Measurements from ENCODE around the gene GP9.

The GP9 gene

DNA sequence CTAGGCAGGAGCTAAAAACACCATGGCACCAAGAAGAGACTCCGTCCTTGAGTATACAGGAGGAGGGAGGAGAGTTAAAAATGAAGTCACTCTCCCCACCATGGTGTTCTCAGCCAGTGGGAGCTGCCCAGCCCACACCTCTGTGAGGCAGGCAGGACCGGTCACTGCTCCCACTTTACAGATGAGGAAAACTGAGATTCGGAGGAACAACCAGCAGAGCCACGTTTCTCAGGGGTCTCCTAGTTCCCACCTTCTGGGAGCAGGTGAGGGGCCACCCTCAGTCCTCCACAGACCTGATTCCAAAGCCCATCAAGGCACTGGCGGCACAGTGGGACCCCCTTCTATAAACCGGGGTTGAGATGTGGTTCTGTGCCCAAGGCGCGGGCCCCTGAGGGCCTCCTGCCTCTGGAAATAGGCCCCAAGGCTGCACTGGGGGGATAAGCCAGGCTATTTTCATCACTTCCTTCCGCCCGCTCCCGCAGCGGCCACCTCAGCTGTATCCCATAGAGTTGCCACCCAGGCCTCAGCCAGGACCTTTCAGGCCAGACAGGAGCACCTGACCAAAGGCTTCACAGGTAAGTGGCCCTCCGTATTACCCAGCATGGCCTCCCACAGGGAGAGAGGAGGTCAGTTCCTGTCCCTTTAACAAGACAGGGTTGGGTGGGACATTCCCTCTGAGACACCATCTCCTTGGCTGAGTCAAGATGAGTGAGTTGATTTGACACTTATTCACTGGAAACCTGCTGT, at the start of gene GP9:
GP9 (plus strand) TSS at position 504 of the 747 bp plus-strand sequence. CDS start 961 bp downstream, outside the sequence.
- DNase-seq = no peak

DNA sequence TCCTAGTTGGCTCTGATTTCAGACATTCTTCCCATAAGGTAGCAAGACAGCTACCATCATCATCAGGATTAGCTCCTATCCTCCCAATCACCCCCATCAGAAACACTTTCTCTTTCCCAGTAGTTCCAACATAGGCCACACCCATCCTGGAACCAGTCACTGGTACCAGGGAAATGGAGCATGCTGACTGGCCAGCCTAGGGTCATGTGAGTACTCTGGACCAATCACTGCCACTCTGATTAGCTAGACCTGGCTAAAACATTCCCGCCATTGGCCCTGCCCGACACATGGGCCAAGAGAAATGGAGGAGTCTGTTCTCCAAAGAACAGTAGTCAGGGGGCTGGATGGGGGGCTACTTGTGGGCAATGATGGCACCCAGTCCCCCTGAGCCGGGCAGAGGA, 47.1 kb upstream of the GP9 start:
- peak; percentile 28 for DNase-seq

DNA sequence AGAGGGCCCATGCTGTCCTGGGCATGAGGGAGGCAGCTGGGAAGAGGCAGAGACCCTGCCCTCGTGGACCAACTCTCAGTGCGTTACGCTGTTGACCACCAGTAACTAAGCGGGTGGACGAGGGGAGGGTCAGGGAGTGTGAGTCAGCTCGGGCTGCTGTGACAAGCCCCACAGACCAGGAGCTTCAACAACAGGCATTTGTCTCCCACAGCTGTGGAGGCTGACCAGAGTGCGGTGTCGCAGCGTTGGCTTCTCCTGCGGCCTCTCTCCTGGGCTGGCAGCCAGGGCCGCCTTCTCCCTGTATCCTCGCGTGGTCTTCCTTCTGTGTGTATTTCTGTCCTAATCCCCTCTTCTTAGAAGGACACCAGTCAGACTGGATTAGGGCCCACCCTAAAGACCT, 46.4 kb upstream of the GP9 start:
- no peak for DNase-seq

DNA sequence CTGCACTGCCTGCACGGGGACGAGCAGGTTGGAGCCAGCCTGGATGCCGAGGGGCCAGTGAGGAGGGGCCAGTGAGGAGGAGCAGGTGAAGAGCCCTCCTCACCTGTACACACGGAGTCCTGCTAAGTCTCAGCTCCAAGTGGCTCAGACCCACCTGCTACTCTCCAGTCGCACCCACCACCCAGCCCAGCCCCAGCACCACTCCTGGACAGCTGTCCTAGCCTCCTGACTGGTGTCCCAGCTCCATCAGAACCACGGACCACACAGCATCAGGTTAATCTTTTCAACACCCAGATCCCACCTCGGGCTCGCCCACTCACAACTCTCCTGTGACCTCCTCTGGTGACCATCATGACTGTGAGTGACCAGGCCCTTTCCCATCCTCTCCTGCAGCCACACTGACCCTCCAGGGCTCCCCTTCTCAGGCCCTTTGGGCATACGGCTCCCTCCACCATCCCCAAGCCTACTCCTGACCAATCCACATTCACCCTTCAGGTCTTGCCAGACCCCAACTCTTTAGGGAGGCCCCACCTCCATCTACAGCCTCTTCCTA, 45.7 kb upstream of the GP9 start:
- DNase-seq = no peak

DNA sequence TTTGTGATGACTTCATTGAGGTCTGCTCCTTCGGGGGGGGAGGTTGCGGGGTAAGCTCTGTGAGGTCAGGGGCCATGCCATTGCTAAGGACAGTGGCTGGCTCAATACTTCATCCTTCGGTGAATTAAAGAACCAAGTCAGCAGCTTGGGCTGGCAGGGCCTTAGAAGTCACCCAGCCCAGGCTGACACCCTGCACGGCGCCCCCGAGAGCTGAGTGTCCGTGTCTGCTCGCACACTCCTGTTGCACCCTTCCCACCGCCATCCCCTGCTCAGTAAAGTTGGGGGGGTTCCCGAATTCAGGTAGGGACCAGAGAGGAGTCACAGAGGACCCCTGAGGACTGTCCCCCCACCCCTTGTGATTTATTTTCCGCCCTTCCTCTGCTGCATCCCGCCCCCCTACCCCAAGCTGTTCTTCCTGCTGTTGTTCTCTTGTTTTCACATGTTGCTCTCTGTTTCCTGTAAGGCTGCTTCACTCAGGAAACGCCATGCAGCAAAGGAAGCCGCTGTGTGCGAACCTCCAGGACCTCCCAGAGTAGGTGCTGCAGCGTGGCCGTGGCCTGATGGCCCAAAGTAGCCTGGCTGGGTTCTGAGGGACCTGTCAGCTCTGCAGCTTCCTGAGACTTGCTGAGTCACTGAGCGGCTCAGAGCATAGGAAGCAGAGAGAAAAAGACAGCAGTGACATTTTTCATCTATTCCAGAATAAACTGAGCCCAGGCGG, 45.0 kb upstream of the GP9 start:
- peak; percentile 27 for DNase-seq

DNA sequence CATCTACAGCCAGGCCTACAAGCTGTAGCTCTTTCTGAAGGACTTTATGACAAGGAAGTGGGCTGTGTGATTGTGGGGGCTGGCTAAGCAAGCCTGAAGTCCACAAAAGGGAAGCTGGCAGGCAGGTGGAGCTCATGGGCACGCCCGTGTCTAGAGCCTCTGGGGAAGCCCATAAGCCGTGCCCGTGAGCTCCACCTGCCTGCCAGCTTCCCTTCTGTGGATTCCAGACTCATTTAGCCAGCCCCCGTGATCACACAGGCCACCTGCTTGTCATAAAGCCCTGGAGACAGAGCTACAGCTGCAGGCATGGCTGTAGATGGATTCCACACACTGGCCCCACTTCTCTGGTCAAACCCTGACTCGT, 44.2 kb upstream of the GP9 start:
- no peak for DNase-seq

DNA sequence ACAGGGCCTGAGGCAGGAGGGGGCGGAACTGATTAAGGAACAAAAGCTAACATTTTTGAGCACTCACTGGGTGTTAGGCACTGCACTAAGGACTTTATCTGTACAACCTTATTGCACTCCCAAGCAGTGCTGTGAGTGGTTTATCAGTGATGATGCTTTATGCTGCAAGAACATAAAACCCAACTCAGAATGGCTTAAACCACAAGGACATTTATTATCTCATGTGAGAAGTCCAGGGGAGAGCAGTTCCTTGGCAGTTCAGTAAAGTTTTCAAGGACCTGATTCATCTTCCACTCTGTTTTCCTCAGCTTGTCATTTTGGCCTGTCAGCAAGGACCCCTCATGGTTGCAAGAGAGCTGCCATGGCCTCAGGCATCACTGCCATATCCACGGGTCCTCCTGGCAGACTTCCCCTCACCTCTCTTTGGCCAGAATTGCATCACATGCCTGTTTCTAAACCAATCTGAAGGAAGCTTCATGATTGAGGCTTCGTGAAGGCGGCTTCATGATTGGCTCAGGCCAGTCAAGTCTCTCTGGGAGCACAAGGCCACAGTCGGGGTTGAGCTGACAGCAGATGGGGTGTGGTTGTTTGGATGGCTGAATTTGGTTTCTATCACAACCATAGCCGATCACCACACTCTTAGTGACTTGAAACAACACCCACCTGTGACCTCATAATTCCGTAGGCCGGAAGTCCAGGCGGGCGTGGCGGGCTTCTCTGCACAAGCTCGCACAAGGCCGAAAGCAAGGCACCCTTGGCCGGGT, 43.7 kb upstream of the GP9 start:
- no peak for DNase-seq

DNA sequence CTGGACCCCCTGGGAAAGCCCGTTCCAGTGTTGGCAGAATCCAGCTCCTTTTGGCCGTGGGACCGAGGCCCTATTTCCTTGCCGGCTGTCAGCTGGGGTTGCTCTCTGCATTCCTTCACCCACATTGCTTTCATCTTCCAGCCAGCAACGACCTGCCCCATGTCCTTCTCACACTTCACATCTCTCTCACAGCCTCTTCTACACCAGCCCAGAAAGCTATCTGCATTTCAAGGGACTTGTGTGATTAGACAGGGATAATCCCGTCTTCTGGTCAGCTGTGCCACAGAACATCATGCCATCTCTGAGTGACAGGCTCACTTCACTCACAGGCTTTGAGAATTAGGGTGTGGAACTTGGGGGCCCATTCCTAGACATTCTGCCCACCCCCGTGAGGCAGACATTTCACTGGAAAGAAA, 43.1 kb upstream of the GP9 start:
- no peak for DNase-seq

DNA sequence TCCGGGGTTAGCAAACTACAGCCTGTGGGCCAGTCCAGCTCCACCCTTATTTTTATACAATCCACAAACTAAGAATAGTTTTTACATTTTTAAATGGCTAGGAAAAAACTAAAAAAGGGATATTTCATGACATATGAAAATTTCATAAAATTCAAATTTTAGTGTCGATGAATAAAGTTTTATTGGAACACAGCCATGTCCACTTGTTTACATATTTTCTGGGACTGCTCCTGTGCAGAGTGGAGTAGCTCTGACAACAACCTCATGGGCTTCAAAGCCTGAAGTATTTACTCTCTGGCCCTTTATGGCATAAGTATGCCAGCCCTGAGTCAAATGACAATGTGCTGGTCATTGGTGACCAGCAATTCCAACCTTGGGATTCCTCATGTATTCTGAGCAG, 42.3 kb upstream of the GP9 start:
- DNase-seq = no peak

DNA sequence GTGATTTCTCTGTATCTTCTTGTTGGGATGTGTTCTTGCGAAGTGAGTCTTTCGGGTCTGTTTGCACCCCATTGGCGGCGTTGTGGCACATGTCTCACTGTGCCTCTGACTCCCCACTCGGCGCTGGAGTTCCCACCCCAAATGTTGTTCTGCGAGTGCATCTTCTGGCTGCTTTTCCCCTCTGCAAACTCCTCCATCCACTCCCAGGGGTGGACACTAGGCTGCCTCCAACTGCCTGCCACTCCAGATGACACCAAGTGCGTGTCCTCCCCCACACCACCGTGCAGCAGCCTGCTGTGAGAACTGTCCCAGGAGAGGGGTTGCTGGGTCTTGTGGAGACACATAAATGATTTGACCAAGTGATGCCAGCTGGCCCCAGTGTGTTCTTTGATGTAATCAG, 41.8 kb upstream of the GP9 start:
- DNase-seq = no peak

DNA sequence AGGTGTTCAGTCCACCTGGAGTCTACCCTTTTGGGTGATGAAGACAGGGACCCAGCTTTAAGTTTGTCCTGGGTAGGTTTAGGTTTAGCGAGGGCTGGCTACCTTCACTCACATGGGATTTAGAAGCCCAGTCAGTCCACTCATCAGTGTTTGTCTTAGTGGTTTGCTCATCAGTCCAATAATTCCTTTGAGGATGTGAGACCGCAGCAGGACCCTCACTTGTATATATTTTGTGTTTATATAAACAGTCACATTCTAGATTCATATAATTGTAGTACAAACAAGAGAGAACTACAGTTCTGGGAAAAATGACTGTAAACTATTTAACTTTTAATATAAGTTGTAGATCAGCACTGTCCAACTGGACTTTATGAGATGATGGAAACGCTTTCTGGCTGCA, 41.3 kb upstream of the GP9 start:
- DNase-seq = no peak

DNA sequence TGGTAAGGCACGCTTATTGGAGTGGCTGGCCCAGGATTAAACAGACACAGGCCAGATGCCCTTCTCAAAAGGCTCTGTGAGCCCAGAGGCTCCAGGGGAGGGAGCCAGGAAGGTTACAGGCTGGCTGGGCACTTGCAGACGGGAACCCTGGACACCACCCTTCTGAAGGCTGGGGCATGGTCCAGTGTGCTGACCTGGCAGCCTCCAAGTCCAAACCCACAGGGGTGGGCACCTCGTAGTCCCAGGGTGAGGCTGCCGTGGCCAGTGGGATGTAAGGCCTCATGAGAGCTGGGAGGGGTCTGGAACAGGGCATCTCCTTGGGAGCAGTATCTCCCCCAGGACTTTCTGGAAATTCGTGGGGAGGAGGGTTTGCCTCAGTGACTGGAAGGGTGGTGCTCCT, 39.9 kb upstream of the GP9 start:
- no peak for DNase-seq

DNA sequence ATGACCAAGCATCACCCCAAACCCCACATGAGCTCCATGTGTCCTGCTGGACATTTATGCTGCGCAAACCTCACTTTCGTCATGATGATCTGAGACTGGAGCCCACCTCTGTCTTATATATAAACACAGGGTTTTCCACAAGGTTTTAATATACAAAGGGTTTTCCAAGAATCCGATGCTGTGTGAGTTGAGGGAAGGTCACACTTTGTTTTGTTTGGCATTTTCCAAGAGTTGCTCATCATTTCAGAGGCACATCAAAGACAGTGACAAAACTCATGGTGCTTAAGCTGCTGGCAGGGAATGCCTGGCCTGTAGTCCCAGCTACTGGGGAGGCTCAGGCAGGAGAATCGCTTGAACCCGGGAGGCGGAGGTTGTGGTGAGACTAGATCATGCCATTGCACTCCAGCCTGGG, 39.4 kb upstream of the GP9 start:
- DNase-seq = no peak

DNA sequence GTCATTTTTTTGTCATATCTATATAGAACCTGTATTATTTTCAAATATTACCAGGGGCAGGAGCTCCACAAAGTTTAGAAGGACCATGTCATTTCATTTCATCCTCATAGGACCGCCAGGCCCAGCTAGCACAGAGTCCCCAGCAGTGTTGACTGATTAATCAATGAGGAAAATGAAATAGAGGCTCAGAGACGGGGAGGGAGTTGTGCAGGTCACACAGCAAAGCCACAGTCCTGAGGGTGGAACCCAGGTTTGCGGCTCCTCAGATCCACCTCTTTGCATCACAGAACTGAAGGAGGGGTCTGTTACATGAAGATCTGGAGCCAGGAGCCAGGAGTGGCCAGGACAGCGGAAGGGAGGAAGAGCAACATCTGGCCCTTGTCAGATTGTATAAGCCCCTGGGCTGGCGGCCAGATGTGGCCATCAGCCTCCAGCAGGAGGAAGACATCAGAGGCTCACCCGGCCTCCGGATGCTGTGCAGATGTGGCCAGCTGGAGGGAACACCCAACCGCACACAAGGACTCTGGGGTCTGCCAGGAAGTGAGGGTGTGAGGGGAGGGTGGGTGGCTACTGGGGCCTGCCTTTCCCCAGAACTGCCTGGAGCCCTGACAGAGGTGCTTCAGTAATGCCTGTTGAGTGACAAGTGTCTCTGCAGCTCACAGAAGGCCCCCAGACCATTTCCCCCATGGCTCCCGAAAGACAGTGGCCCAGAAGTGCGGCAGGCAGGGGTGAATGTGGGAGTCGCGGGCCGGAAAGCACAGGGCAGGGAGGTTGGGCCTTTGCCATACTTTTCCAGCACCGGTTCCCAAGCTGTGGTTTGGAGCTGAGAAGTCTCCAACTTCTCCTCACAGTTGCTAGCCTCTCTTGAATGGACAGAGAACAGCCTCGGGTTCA, 38.2 kb upstream of the GP9 start:
- DNase-seq = no peak

DNA sequence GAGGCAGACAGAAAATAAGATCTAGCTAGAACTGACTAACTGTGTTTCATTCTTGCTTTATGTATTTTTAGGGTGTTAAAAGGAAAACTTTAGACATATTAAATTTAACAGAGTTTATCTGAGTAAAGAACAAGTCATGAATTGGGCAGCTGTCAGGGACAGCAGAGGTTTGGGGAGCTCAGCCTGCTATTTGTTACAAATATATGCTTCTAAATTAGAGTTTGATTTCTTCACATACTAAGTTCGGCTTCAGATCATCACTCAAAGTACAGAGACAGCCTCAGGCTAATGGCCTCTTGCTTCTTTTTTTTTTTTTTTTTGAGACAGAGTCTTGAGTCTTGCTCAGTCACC, 37.6 kb upstream of the GP9 start:
- DNase-seq = no peak

DNA sequence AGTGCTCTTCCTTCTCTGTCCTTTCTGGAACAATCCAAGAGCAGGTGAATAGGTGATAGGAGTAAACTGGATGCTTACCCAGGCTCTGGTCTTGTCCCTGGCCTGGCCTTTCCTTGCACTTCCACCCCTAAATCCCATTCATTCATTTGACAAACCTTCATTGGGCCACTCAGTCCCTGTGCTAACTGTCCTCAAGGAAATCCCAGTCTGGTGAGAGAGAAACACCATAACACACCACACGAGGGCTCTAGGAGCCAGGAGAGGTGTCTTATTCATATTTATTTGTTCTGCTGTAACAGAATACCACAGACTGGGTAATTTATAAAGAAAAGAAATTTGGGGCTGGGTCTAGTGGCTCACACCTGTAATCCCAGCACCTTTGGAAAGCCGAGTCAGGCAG, 36.7 kb upstream of the GP9 start:
- DNase-seq = no peak

DNA sequence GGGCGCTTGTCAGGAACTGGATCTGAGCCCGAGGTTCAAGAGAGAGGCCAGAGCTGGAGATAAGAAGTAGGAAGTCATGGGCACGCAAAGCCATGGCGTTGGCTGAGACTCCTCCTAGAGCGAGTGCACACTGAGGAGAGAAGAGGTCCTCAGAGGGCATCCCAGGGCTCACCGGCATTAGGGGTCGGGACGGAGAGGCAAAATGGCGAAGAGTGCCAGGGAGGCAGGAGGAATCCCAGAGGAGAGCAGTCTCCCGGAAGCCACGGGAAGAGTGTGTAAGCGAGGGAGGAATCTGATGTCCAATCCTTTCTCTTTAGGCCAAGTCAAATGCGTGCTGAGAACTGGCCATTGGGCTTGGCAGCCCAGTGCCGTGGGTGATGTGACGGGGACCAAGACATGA, 35.5 kb upstream of the GP9 start:
- DNase-seq = no peak

DNA sequence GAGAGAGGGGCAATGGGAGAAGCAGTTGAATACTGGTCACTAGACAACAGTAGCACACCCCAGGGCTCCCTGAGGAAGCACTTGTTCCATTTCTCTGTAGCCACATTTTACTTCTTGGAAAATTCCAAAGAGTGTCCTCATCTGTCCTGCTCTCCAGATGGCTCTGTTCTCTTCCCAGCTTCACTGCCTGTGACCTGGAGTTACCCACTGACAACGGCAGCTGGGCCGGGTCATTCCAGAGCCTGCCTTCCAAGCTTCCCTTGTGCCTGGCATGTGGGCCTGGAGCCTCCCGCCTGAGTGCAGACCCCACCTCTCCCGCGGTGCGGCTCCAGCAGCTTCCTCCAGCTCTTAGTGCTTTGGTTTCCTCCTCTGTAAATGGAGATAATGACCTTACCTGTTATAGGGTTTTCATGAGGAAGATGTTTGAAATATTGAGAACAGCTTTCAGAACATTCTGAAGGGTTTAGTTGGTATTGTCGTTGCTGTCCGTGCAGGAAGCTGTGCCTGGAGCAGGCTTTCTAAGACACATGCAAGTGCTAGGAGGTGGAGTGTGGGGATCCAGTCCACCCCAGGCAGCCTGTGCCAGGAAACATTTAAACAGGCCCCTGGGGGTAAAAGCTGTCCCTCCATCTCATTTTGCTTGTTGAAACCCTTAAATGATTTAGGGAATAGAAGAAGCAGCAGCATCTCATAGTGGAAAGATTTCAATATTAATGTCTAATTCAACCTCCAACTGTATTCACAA, 34.7 kb upstream of the GP9 start:
- DNase-seq = no peak

DNA sequence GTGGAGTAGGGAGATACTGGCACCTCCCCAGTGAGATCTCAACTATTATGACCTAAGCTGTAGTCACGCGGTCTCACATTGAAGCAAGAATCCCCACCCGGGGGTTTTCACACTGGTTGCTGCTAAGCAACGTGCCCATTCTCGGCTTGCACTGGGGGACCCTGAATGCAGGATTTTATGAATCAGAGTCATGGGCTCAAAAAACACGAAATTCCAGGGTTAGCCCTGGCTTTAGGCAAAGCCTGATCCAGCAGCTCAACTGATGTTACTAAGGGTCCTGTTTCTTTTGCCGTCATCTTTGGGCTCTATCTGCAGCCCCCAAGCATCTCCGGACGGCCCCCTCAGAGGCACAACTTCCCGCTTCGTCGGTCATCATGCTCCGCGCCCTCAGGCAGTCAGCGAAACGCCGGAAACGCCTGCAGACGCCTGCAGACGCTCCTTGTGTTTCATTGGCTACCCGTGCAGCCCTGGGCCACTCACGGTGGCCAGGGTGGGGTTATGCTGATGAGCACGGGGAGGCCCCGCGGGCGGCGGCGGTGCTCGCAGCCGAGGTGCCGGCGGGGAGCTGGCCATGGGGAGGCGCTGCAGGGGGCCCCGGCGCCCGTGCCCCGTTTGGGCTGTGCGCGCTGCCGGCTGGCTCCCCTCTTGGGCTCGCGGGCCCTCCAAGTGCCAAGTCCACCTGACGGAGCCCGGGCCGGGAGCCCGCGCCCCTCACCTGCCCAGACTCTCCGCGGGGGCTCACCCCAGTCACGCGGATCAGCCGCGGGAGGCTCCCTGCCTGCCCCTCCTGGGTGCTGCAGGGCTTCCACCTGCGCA, 33.6 kb upstream of the GP9 start:
- DNase-seq = peak; percentile 92

DNA sequence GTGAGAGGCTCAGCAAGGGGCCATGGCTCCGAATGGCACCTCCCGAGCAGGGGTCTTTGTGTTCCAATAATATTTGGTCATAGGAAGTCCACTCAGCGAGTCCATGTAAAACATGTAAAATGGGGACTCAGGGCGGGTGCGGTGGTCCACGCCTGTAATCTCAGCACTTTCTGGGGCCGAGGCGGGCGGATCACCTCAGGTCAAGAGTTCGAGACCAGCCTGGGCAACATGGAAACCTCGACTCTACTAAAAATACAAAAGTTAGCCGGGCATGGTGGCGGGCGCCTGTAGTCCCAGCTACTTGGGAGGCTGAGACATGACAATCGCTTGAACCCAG, 33.1 kb upstream of the GP9 start:
- DNase-seq = no peak

DNA sequence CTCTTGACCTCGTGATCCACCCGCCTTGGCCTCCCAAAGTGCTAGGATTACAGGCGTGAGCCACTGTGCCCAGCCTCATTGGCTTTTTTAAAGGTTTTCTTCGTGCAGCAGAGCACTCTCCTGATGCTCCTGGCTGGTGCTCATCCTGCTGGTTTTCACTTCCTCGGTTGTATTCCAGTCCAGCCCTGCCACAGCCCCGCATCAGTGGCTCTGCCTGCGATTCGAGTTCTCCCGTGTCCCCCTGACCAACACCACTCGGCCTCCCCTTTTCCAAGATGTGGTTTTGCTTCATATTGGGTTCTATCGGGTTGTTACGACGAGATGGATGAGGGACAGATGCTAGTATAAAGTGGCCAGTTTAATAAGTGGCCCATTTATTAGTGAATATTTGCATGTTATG, 31.7 kb upstream of the GP9 start:
- no peak for DNase-seq

Data from suppressor macrophage treated with lipopolysaccharide for 4 hours (primary cell).